ENCODE measurements around the gene FLT4. TPM values are rescaled to one million over a fixed set of nuclear protein-coding genes. Genes with fewer than 3 reads are reported as not detected.
A peak's percentile ranks its signal among the peaks of the same experiment; 100 is the strongest.

Gene FLT4
- total RNA-seq, 2 donors from 2014 or later, result 6.9 to 7.9 TPM

GRCh38 chr5:180647465-180647864 is 1.9 kb downstream of the FLT4 start:
- Histone ChIP-seq H3K9ac (ENCODE audit: extremely low read depth, low read length, poor library complexity, severe bottlenecking) (no peak overlapping the region), H3K4me3 (ENCODE audit: low read length) (no peak overlapping the region), H3K36me3 (ENCODE audit: control insufficient read depth, insufficient read depth, low read length) (no peaks in the 10 kb centered on the region), H3K27ac (ENCODE audit: low read depth, low read length) (no peak overlapping the region), H3K9me3 (ENCODE audit: control insufficient read depth, low read length) (no peaks in the 10 kb centered on the region), H3K4me1 (ENCODE audit: control insufficient read depth, insufficient read depth, low read length) (no peaks in the 10 kb centered on the region), H3K27me3 (ENCODE audit: control insufficient read depth, insufficient read depth, low read length, poor library complexity, severe bottlenecking) (peaks cover 61% of the 10 kb centered on the region)
- no peak for DNase-seq
- Mint-ChIP-seq H3K4me1 (peaks cover 4% of the 10 kb centered on the region), H3K27ac (no peak overlapping the region), H3K9me3 (no peaks in the 10 kb centered on the region), H3K27me3 (ENCODE audit: insufficient read depth) (peaks cover 74% of the 10 kb centered on the region), H3K4me3 (peak overlapping the region; percentile 49), H3K36me3 (ENCODE audit: low read depth) (no peaks in the 10 kb centered on the region)
- TF ChIP-seq CTCF (conservative IDR thresholded peaks at IDR 0.05), result no peak
- WGBS, 2 experiments (ENCODE audit: insufficient coverage in 1 of 2, insufficient read length in 1 of 2), result 88 to 100% methylated on average over 1 to 7 of the region's 8 CpGs

- Mint-ChIP-seq H3K36me3 (ENCODE audit: low read depth) (no peaks in the 10 kb centered on the region), H3K9me3 (no peaks in the 10 kb centered on the region), H3K4me1 (peaks cover 4% of the 10 kb centered on the region), H3K27ac (no peak overlapping the region), H3K4me3 (no peak overlapping the region), H3K27me3 (ENCODE audit: insufficient read depth) (peaks cover 68% of the 10 kb centered on the region)
- no peak overlapping the region for H3K27ac ChIP-seq (ENCODE audit: low read depth, low read length)
- no peaks in the 10 kb centered on the region for H3K4me1 ChIP-seq (ENCODE audit: control insufficient read depth, insufficient read depth, low read length)
- no peak overlapping the region for H3K9ac ChIP-seq (ENCODE audit: extremely low read depth, low read length, poor library complexity, severe bottlenecking)
- H3K4me3 ChIP-seq (ENCODE audit: low read length), result no peak overlapping the region
- WGBS, 2 experiments (ENCODE audit: insufficient coverage in 1 of 2, insufficient read length in 1 of 2), result 77 to 80% methylated on average over 1 of the region's 1 CpG
- H3K36me3 ChIP-seq (ENCODE audit: control insufficient read depth, insufficient read depth, low read length), result no peaks in the 10 kb centered on the region
- no peaks in the 10 kb centered on the region for H3K9me3 ChIP-seq (ENCODE audit: control insufficient read depth, low read length)
- DNase-seq, result no peak
- TF ChIP-seq CTCF (conservative IDR thresholded peaks at IDR 0.05), result no peak
- peaks cover 55% of the 10 kb centered on the region for H3K27me3 ChIP-seq (ENCODE audit: control insufficient read depth, insufficient read depth, low read length, poor library complexity, severe bottlenecking)
Observed at GRCh38 chr5:180646963-180647305, 2.5 kb downstream of the FLT4 start.

GRCh38 chr5:180646289-180646962 is 3.0 kb downstream of the FLT4 start:
- Mint-ChIP-seq H3K27me3 (ENCODE audit: insufficient read depth) (peaks cover 63% of the 10 kb centered on the region), H3K4me3 (no peak overlapping the region), H3K9me3 (no peaks in the 10 kb centered on the region), H3K36me3 (ENCODE audit: low read depth) (no peaks in the 10 kb centered on the region), H3K27ac (no peak overlapping the region), H3K4me1 (peaks cover 4% of the 10 kb centered on the region)
- Histone ChIP-seq H3K36me3 (ENCODE audit: control insufficient read depth, insufficient read depth, low read length) (no peaks in the 10 kb centered on the region), H3K4me3 (ENCODE audit: low read length) (no peak overlapping the region), H3K9me3 (ENCODE audit: control insufficient read depth, low read length) (no peaks in the 10 kb centered on the region), H3K27me3 (ENCODE audit: control insufficient read depth, insufficient read depth, low read length, poor library complexity, severe bottlenecking) (peaks cover 50% of the 10 kb centered on the region), H3K4me1 (ENCODE audit: control insufficient read depth, insufficient read depth, low read length) (no peaks in the 10 kb centered on the region), H3K9ac (ENCODE audit: extremely low read depth, low read length, poor library complexity, severe bottlenecking) (no peak overlapping the region), H3K27ac (ENCODE audit: low read depth, low read length) (no peak overlapping the region)
- 87 to 94% methylated on average over 9 to 10 of the region's 10 CpGs for WGBS, 2 experiments (ENCODE audit: insufficient coverage in 1 of 2, insufficient read length in 1 of 2)
- DNase-seq, result no peak
- no peak for TF ChIP-seq CTCF (conservative IDR thresholded peaks at IDR 0.05)
